HG02884 (cell line): ENCODE measurements around the gene COTL1.
A peak's percentile ranks its signal among the peaks of the same experiment; 100 is the strongest.

ENCODE experiments used
- ATAC-seq: cut with Tn5 transposase; IDR thresholded peaks from one replicate; pipeline ENCODE4 v1.9.1; 2021; ENCODE audit warnings: mild to moderate bottlenecking, moderate library complexity; ENCODE audit not compliant: unreplicated experiment

The COTL1 gene, protein sequence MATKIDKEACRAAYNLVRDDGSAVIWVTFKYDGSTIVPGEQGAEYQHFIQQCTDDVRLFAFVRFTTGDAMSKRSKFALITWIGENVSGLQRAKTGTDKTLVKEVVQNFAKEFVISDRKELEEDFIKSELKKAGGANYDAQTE

DNA sequence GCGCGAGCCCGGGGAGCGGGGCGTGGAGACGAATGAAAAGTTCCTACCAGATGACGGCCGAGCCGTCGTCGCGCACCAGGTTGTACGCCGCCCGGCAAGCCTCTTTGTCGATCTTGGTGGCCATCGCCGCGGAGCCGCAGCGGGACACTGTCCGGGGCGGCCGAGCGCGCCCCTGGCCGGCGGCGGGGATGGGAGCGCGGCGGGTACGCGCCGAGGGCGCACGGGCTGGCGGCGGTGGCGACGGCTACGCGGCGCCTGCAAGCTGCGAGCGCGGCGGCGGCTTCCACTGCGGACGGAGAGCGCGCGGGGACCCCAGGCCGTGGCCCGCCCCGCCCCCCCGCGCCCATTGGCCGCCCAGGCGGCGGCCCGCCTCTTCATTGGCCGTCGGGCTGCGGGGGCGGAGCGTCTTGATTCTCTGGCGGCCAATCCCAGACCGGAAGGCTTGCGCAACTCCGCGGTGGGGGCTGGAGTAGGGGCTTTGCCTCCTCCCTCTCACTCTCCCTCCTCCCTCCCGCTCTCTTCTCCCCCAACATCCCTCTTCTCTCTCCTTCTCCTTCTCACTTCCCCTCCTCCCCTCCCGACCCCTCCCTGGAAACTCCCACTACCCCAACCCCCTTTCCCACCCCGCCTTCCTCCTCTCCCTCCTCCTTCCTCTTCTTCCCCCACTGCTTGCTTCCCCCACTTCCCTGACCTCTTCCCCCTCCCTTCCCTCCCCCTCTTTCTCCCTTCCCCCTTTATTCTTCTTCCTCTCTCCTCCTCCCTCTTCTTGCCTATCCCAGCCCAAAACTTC, at the start of gene COTL1:
COTL1 (minus strand) TSS at position 288 of the 790 bp plus-strand sequence; CDS start at position 124, 164 bp downstream.
- ATAC-seq: no peak

DNA sequence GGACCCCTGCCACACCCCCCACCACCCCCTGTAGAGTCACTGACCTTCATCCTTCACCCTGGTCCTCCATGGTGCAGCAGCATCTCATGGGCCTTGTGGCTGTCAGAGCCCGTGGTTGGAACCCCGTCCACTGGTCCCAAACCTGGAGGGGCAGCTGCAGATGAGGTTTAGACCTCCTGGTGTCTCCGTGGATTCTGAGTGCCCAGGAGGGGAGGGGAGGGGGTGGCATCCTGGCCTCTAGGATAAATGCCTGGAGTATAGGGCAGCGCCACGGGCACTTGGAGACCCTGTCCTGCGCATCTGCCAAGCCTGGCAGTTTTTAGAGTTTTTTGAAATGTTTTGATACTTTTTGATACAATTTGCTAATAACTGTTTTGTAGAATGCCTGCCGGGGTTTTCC, 48.0 kb upstream of the COTL1 start:
- ATAC-seq: no peak

- ATAC-seq: no peak
Observed at GRCh38 chr16:84665359-84665758, 47.5 kb upstream of the COTL1 start.

DNA sequence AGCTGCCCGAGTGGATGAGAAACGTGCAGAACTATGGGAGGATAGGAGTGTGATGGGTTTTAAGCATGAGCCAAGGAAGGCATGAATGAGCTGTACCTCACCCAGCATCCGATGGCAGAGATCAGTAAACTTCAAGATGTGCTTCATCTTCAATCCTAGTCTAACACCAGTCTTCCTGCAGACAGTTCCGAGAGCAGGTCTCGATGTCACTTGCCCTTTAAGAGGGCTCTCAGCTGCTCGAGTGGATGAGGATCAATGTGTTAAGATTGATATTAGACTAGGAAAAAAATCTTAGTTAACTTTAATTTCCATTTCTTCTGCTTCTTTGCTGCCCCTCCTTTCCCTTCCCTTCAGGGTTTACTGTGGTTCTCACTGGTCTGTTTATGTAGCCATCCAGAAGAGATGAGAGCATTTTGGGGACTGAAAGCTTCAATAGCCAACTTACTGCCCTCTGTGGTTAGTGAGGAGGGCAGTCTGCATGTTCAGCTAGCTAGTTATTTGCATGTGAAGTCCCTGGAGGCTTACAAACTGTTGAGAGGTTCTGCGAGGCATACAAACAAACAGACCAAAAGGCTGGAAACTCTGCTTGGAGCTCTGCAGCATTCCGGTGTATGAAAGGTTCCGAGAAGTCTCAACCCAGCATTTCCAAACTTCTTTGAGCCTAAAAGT, 45.7 kb upstream of the COTL1 start:
- peak; percentile 68 for ATAC-seq

DNA sequence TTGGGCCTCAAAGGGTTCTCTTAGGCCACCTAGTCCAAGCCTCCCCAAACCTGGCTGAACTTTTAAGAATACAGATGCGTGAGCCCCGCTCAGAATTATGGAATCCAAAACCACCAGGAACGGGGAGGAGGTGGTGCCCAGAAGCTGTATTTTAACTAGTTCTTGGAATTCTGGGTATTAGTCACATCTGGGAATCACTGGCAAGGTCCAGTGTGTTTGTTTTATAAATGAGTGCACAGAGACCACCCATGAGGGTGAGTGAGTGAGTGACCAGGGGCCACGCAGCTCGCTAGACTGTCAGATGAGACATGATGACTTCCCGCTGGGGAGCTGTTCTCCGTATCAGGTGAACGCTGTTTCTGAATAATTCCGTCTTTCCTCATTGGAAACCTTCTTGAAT, 44.6 kb upstream of the COTL1 start:
- ATAC-seq: no peak

DNA sequence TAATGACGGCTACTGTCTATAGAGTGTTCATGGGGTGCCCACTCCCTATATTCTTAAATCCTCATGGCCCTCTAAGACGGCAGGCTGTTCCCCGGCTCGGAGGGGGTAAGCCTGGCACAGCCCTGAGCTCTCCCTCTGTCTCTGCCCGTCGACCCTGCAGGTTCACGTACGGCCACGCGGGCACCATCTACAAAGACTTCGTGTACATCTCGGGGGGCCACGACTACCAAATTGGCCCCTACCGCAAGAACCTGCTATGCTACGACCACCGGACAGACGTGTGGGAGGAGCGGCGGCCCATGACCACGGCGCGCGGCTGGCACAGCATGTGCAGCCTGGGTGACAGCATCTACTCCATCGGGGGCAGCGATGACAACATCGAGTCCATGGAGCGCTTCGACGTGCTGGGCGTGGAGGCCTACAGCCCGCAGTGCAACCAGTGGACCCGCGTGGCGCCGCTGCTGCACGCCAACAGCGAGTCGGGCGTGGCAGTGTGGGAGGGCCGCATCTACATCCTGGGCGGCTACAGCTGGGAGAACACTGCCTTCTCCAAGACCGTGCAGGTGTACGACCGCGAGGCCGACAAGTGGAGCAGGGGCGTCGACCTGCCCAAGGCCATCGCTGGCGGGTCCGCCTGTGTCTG, 43.7 kb upstream of the COTL1 start:
- ATAC-seq: no peak

GRCh38 chr16:84660973-84661372, 43.1 kb upstream of the COTL1 start:
- no peak for ATAC-seq

GRCh38 chr16:84659656-84660300, 41.9 kb upstream of the COTL1 start:
- ATAC-seq: no peak

- no peak for ATAC-seq
Observed at GRCh38 chr16:84658690-84659089, 40.8 kb upstream of the COTL1 start.

DNA sequence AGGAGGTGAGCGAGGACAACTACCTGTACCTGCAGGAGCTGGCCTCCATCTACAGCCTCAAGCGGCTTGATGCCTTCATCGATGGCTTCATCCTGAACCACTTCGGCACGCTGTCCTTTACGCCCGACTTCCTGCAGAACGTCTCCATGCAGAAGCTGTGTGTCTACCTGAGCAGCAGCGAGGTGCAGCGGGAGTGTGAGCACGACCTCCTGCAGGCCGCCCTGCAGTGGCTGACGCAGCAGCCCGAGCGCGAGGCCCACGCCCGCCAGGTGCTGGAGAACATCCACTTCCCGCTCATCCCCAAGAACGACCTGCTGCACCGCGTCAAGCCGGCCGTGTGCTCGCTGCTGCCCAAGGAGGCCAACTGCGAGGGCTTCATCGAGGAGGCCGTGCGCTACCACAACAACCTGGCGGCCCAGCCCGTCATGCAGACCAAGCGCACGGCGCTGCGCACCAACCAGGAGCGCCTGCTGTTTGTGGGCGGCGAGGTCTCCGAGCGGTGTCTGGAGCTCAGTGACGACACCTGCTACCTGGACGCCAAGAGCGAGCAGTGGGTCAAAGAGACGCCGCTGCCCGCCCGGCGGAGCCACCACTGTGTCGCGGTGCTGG, 39.5 kb upstream of the COTL1 start:
- ATAC-seq: no peak

DNA sequence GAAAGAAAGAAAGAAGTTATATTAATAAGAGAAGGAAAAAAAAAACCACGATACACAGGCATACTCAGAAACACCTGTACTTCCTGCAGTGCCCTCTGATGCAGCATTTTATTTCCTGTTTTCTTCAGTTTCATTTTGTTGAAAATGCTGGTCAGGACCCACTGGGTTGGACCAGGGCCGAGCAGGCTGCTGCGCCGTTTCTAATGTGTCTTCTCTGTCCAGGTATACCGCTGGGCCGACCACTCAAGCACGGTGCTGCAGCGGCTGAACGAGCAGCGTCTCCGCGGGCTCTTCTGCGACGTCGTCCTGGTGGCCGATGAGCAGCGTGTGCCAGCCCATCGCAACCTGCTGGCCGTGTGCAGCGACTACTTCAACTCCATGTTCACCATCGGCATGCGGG, 38.8 kb upstream of the COTL1 start:
- no peak for ATAC-seq

DNA sequence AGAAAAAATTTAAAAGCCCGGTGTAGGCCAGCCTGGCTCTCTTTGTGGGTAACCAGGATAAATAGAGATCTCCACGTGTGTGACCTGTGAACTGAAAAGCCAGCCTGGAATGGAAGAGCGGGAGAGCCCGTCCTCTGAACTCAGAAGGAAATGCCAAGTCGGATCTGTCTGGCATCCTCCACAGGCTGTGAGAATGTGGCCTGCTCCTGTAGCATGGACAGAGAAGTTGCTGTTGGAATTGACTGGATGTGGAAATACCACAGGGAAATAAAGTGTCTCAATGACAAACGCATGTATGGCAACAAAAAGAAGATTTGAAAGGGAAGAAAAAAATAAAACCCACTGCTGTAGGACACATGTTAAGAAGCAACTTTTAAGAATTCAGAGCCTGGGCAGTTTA, 37.1 kb upstream of the COTL1 start:
- no peak for ATAC-seq

DNA sequence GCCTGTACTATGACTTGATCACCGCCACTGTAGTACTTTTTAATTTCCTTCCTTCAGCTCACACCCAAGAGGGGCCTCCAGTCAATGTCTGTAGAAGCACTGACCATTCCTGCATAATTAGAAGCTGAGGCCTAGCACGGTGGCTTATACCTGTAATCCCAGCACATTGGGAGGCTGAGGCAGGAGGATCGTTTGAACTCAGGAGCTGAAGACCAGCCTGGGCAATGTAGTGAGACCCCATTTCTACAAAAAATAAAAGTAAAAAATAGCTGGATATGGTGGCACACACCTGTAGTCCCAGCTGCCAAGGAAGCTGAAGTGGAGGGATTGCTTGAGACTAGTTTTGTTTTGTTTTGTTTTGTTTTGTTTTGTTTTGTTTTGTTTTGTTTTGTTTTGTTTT, 36.4 kb upstream of the COTL1 start:
- no peak for ATAC-seq

- no peak for ATAC-seq
Observed at GRCh38 chr16:84652566-84652965, 34.7 kb upstream of the COTL1 start.

- ATAC-seq: no peak
Observed at GRCh38 chr16:84650062-84650991, 32.4 kb upstream of the COTL1 start.

DNA sequence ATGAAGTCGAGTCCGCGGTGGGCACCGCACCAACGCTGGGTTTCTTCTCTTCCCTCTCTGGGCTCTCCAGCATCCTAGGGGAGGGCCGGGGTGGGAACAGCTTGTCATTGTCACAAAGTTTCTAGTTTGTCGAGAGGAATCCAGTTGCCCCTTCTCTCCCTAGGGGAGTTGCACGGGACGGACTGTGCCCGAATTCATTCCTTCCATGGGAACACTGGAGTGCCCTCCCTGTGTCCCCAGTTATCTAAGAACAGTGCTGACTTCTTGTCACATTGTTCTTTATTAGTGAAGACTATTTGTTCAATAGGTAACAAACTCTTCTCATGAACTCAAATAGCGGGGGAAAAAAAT, 31.6 kb upstream of the COTL1 start:
- no peak for ATAC-seq

DNA sequence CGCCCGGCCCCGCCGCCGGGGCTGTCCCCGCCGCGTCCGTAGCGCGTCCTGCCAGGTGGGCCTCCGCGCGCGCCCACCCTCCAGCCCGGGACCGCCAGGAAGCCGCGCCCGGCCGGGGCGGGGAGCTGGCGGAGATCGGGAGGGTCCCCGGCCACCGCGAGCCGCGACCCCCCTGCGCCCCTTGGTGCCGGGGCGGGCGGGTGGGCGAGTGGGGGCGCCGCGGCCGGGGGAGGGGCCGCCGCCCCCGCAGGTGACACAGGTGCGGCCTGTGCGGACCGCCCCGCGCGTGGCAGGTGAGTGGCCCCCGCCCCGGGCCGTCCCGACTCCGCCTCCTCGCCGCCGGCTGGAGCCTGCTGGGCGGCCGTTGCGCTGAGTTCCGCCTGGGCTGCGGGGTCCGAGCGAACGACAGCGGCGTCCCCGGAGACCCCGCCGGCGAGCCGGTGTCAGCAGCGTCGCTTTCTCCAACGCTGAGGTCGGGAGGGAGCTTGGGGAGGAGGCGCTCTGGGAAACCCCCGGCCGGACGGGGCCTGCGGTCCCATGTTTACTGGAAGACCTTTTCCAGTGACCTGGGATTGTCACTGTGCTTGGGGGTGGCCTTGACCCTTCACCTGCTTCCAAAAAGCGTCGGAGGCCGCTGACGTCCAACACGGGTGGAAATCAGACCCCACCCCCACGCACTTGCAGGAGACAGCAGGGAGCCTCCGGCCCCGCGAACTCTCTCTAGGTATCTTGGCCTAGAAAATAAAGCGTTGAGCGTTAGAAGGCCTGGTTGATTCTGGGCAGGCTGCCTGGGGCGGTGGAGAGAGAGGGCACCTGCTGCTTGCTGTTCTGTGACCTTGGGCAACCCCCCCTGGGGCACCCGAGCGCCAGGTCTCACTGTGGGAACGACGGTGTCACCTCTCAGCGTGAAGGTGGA, 31.0 kb upstream of the COTL1 start:
- peak; percentile 55 for ATAC-seq

GRCh38 chr16:84647828-84648594, 30.1 kb upstream of the COTL1 start, which contains the start of gene KLHL36:
Gene KLHL36 (plus strand): TSS chr16:84648511. CDS start chr16:84650868, 2,357 bp downstream.
- ATAC-seq: peak; percentile 73
